ENCODE measurements around the gene CFAP221. TPM values are rescaled to one million over a fixed set of nuclear protein-coding genes. Genes with fewer than 3 reads are reported as not detected.

Gene CFAP221
- polyA plus RNA-seq, 2 donors: 0.08 TPM; not detected in 1

DNA sequence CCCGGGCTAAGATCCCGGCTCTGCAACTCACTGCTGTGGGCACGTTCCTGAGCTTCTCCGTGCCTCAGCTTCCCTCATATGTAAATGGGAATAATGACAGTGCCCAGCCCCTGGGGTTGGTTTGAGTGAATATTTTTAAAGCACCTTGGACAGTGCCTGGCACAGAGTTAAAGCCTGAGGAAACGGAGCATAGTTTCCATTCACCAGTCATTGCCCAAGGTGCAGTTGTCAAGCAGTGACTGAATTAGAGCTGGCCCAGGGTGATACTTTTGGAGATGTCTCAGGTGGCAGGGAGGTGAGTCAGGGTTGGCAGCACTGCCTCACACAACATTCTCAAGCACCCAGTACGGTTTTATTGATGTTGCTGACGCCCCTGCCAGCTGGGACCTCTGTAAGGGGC, 146.9 kb downstream of the CFAP221 start:
- H3K9me3 ChIP-seq (ENCODE audit: control insufficient read depth in 2 of 2, insufficient read depth in 1 of 2, low read depth in 1 of 2, low read length in 1 of 2): no peaks in the 10 kb centered on the region
- no peak overlapping the region for H3K4me3 ChIP-seq (ENCODE audit: low read depth in 1 of 2, low read length in 2 of 2)
- no peaks in the 10 kb centered on the region for H3K4me1 ChIP-seq (ENCODE audit: control insufficient read depth in 2 of 2, insufficient read depth in 2 of 2, low read length in 1 of 2)
- H3K36me3 ChIP-seq (ENCODE audit: control insufficient read depth in 2 of 2, insufficient read depth in 2 of 2, low read length in 1 of 2): peaks cover 0 to 4% of the 10 kb centered on the region in 2 donors
- H3K27me3 ChIP-seq (ENCODE audit: control insufficient read depth in 1 of 2, insufficient read depth in 2 of 2, low read length in 2 of 2): no peaks in the 10 kb centered on the region
- 68 to 69% methylated on average over 7 of the region's 7 CpGs for WGBS, 2 donors
- no peak overlapping the region for H3K27ac ChIP-seq (ENCODE audit: low read depth in 2 of 2, low read length in 1 of 2)

DNA sequence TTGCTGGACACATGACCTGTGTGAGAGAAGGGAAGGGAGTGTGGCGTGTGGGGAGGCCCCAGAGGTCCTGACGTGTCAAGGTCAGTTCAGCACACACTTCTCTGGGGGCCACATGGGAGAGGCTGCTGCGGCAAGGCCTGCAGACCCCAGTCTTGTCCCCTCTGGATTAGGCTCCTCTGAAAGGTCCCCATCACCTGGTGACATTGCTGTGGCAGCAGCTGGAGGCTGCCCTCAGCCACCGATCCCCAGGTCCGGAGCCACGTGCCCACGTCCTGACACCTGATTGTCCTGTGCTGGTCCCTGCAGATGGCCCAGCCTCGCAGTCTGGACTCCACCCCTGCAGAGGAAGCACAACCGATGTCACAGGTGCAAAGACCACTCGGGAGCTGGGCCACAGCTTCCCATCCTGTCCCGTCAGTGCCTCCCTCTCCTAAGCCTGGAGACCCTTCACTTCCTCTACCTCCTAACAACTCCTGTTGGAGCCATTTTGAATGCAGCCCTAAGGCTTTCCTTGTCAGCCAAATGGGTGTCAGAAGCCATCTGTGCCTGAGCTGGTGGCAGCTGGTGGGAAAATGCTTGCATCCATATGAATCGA, 147.5 kb downstream of the CFAP221 start:
- Histone ChIP-seq H3K4me3 (ENCODE audit: low read depth in 1 of 2, low read length in 2 of 2) (no peak overlapping the region), H3K36me3 (ENCODE audit: control insufficient read depth in 2 of 2, insufficient read depth in 2 of 2, low read length in 1 of 2) (peaks cover 0 to 4% of the 10 kb centered on the region in 2 donors), H3K4me1 (ENCODE audit: control insufficient read depth in 2 of 2, insufficient read depth in 2 of 2, low read length in 1 of 2) (no peaks in the 10 kb centered on the region), H3K27ac (ENCODE audit: low read depth in 2 of 2, low read length in 1 of 2) (no peak overlapping the region), H3K9me3 (ENCODE audit: control insufficient read depth in 2 of 2, insufficient read depth in 1 of 2, low read depth in 1 of 2, low read length in 1 of 2) (no peaks in the 10 kb centered on the region), H3K27me3 (ENCODE audit: control insufficient read depth in 1 of 2, insufficient read depth in 2 of 2, low read length in 2 of 2) (no peaks in the 10 kb centered on the region)
- WGBS, 2 donors: 82 to 86% methylated on average over 12 of the region's 12 CpGs

DNA sequence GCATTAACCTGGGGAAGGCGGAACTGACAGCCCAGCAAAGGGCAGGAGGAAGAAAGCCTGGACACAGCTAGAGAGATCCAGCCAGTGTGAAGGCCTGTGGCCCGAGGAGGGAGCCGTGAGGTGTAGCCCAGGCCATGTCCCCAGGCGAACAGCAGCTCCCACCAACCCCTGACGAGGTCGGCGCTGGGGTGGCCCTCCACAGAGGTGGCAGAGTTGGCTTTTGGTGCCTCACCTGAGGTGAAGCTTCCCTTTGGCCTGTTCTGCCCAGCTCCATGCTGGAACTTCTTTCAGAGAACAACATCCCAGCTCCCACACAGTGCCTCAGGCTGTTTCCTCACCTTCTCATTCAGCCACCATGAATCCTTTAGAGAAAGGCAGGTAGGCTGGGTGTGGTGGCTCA, 148.1 kb downstream of the CFAP221 start:
- WGBS, 2 donors: 92 to 97% methylated on average over 7 of the region's 7 CpGs
- H3K4me3 ChIP-seq (ENCODE audit: low read depth in 1 of 2, low read length in 2 of 2): no peak overlapping the region

DNA sequence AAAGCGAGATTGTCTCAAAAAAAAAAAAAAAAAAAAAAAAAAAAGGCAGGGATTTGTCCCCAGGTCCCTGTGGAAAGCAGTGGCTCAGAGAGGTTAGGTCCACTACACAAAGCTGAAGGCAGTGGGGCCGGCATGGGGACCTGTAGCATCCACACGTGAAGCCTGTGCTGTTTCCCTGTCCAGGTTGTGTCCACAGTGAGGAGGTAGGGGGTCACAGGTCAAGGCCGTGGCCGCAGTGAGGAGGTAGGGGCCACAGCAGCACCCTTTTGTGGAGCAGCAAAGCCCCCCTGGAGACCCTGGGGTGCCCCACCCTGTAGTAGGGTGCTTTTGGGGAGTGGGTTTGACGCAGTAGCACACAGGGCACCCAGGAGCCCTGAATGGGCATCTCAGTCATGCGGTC, 148.7 kb downstream of the CFAP221 start:
- Histone ChIP-seq H3K27ac (ENCODE audit: low read depth in 2 of 2, low read length in 1 of 2) (no peak overlapping the region), H3K4me1 (ENCODE audit: control insufficient read depth in 2 of 2, insufficient read depth in 2 of 2, low read length in 1 of 2) (no peaks in the 10 kb centered on the region), H3K27me3 (ENCODE audit: control insufficient read depth in 1 of 2, insufficient read depth in 2 of 2, low read length in 2 of 2) (no peaks in the 10 kb centered on the region), H3K36me3 (ENCODE audit: control insufficient read depth in 2 of 2, insufficient read depth in 2 of 2, low read length in 1 of 2) (peaks cover 0 to 4% of the 10 kb centered on the region in 2 donors), H3K4me3 (ENCODE audit: low read depth in 1 of 2, low read length in 2 of 2) (no peak overlapping the region), H3K9me3 (ENCODE audit: control insufficient read depth in 2 of 2, insufficient read depth in 1 of 2, low read depth in 1 of 2, low read length in 1 of 2) (no peaks in the 10 kb centered on the region)
- WGBS, 2 donors: 79 to 83% methylated on average over 7 of the region's 7 CpGs

More for the DNA sequence above, 148.1 kb downstream of the CFAP221 start:
- Histone ChIP-seq H3K4me1 (ENCODE audit: control insufficient read depth in 2 of 2, insufficient read depth in 2 of 2, low read length in 1 of 2) (no peaks in the 10 kb centered on the region), H3K27ac (ENCODE audit: low read depth in 2 of 2, low read length in 1 of 2) (no peak overlapping the region), H3K27me3 (ENCODE audit: control insufficient read depth in 1 of 2, insufficient read depth in 2 of 2, low read length in 2 of 2) (no peaks in the 10 kb centered on the region), H3K9me3 (ENCODE audit: control insufficient read depth in 2 of 2, insufficient read depth in 1 of 2, low read depth in 1 of 2, low read length in 1 of 2) (no peaks in the 10 kb centered on the region), H3K36me3 (ENCODE audit: control insufficient read depth in 2 of 2, insufficient read depth in 2 of 2, low read length in 1 of 2) (peaks cover 0 to 4% of the 10 kb centered on the region in 2 donors)

DNA sequence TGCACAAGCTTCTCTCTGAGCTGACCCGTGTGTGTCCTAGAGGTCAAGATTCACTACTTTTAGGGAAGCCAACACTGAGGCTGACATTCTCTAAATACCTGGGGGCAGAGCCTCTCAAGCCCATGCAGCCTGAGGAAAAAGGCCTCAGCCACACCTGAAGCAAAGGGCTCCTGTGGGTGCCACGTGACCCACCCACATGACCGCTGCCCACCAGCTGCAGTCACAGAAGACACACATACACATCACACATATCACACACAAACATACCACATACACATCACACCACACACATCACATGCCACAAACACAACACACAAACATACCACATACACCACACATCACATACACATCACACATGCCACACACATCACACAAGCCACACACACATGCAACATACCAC, 149.3 kb downstream of the CFAP221 start:
- WGBS, 2 donors: 77 to 82% methylated on average over 3 of the region's 3 CpGs

DNA sequence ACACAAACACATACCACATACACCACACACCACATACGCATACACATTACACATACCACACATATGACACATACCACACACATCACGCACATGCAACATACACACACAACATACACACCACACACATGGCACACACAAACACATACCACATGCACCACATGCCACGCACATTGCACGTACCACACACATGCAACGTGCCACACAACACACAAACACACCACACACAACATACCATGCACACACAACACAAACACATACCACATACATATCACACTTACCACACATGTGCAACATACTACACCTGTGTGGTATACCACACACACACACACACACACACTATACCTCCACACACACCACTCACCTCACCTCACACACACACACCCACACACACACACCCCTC, 149.7 kb downstream of the CFAP221 start:
- Histone ChIP-seq H3K4me1 (ENCODE audit: control insufficient read depth in 2 of 2, insufficient read depth in 2 of 2, low read length in 1 of 2) (no peaks in the 10 kb centered on the region), H3K27me3 (ENCODE audit: control insufficient read depth in 1 of 2, insufficient read depth in 2 of 2, low read length in 2 of 2) (no peaks in the 10 kb centered on the region), H3K36me3 (ENCODE audit: control insufficient read depth in 2 of 2, insufficient read depth in 2 of 2, low read length in 1 of 2) (no peaks in the 10 kb centered on the region), H3K4me3 (ENCODE audit: low read depth in 1 of 2, low read length in 2 of 2) (no peak overlapping the region), H3K9me3 (ENCODE audit: control insufficient read depth in 2 of 2, insufficient read depth in 1 of 2, low read depth in 1 of 2, low read length in 1 of 2) (no peaks in the 10 kb centered on the region), H3K27ac (ENCODE audit: low read depth in 2 of 2, low read length in 1 of 2) (no peak overlapping the region)
- WGBS, 2 donors: 89 to 96% methylated on average over 5 of the region's 5 CpGs

More for the DNA sequence above, 149.3 kb downstream of the CFAP221 start:
- H3K4me3 ChIP-seq (ENCODE audit: low read depth in 1 of 2, low read length in 2 of 2): no peak overlapping the region
- no peaks in the 10 kb centered on the region for H3K4me1 ChIP-seq (ENCODE audit: control insufficient read depth in 2 of 2, insufficient read depth in 2 of 2, low read length in 1 of 2)
- H3K27ac ChIP-seq (ENCODE audit: low read depth in 2 of 2, low read length in 1 of 2): no peak overlapping the region
- peaks cover 0 to 3% of the 10 kb centered on the region in 2 donors for H3K36me3 ChIP-seq (ENCODE audit: control insufficient read depth in 2 of 2, insufficient read depth in 2 of 2, low read length in 1 of 2)
- no peaks in the 10 kb centered on the region for H3K9me3 ChIP-seq (ENCODE audit: control insufficient read depth in 2 of 2, insufficient read depth in 1 of 2, low read depth in 1 of 2, low read length in 1 of 2)
- H3K27me3 ChIP-seq (ENCODE audit: control insufficient read depth in 1 of 2, insufficient read depth in 2 of 2, low read length in 2 of 2): no peaks in the 10 kb centered on the region

DNA sequence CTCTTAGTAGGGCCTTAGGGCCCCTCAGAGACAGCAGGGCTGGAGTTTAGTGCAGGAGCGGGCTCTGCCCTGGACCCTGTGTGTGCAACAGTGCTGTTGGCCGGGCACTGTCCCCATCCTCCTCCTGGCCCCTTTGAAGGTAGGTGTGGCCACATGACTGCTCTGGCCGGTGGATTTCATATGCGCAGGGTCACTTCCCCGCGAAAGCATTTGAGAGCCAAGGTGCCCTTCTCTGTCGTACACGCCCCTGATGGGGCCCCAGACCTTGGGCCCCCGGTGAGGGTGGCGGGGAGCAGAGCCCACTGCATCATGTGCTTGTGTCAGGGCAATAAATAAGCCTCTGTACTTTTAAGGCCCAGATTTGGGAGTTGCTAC, 150.2 kb downstream of the CFAP221 start:
- Histone ChIP-seq H3K27me3 (ENCODE audit: control insufficient read depth in 1 of 2, insufficient read depth in 2 of 2, low read length in 2 of 2) (no peaks in the 10 kb centered on the region), H3K36me3 (ENCODE audit: control insufficient read depth in 2 of 2, insufficient read depth in 2 of 2, low read length in 1 of 2) (no peaks in the 10 kb centered on the region), H3K4me1 (ENCODE audit: control insufficient read depth in 2 of 2, insufficient read depth in 2 of 2, low read length in 1 of 2) (no peaks in the 10 kb centered on the region), H3K27ac (ENCODE audit: low read depth in 2 of 2, low read length in 1 of 2) (no peak overlapping the region), H3K4me3 (ENCODE audit: low read depth in 1 of 2, low read length in 2 of 2) (no peak overlapping the region), H3K9me3 (ENCODE audit: control insufficient read depth in 2 of 2, insufficient read depth in 1 of 2, low read depth in 1 of 2, low read length in 1 of 2) (no peaks in the 10 kb centered on the region)
- 71 to 75% methylated on average over 10 of the region's 10 CpGs for WGBS, 2 donors

DNA sequence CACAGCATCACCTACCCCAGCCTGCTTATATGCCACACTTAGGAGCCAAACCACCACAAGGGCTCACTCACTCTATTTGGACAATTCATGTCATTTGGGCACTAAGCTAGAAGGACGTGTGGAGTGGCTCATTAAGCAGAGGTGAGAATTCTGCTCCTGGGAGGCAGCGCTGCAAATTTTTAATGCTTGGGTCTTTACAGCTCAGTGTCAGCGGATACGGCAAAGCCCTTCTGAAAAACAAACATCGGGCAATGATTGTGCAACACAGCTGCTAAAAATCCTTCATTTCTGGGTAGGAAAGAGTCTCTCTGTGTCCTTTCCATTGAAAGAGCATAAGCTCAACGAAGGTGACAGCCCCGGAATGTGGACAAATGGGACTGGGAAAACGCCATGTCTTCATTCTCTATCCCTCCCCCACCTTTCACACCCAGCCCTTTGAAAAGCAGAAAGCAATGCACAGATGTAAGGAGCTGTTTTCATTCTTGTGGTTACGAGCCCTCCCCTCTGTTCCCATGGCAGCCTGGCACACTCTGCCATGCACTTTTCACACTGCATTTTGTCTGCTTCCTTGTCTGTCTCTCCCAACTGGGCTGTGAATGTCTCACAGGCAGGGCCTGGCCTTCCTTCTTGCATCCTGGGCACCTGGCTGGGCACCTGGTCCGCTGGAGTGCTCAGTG, 150.7 kb downstream of the CFAP221 start:
- H3K27me3 ChIP-seq (ENCODE audit: control insufficient read depth in 1 of 2, insufficient read depth in 2 of 2, low read length in 2 of 2): no peaks in the 10 kb centered on the region
- H3K4me3 ChIP-seq (ENCODE audit: low read depth in 1 of 2, low read length in 2 of 2): no peak overlapping the region
- H3K36me3 ChIP-seq (ENCODE audit: control insufficient read depth in 2 of 2, insufficient read depth in 2 of 2, low read length in 1 of 2): no peaks in the 10 kb centered on the region
- H3K27ac ChIP-seq (ENCODE audit: low read depth in 2 of 2, low read length in 1 of 2): no peak overlapping the region
- H3K4me1 ChIP-seq (ENCODE audit: control insufficient read depth in 2 of 2, insufficient read depth in 2 of 2, low read length in 1 of 2): no peaks in the 10 kb centered on the region
- 22 to 26% methylated on average over 10 of the region's 10 CpGs for WGBS, 2 donors
- H3K9me3 ChIP-seq (ENCODE audit: control insufficient read depth in 2 of 2, insufficient read depth in 1 of 2, low read depth in 1 of 2, low read length in 1 of 2): no peaks in the 10 kb centered on the region

DNA sequence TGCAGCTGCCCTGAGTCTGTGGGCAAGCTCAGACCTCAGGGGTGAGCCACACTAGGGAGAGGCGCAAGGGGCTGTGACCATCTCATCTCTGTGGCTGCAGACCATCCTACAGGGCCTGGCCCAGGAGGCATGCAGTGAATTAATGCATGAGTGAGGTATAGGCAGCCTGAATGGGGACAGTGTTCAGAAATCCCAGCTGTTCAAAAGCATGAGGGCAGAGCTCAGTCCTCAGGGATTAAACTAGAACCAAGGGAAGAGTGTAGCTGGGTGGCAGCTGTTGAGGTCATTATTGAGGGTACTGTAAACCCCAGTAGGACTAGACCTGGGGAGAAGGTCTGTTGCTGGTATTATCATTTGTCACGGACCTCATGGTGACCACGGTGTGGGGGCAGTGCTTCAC, 151.8 kb downstream of the CFAP221 start:
- H3K36me3 ChIP-seq (ENCODE audit: control insufficient read depth in 2 of 2, insufficient read depth in 2 of 2, low read length in 1 of 2): no peaks in the 10 kb centered on the region
- 98% methylated on average over 3 of the region's 3 CpGs for WGBS, 2 donors
- no peaks in the 10 kb centered on the region for H3K4me1 ChIP-seq (ENCODE audit: control insufficient read depth in 2 of 2, insufficient read depth in 2 of 2, low read length in 1 of 2)
- no peaks in the 10 kb centered on the region for H3K27me3 ChIP-seq (ENCODE audit: control insufficient read depth in 1 of 2, insufficient read depth in 2 of 2, low read length in 2 of 2)
- H3K4me3 ChIP-seq (ENCODE audit: low read depth in 1 of 2, low read length in 2 of 2): no peak overlapping the region
- no peaks in the 10 kb centered on the region for H3K9me3 ChIP-seq (ENCODE audit: control insufficient read depth in 2 of 2, insufficient read depth in 1 of 2, low read depth in 1 of 2, low read length in 1 of 2)
- no peak overlapping the region for H3K27ac ChIP-seq (ENCODE audit: low read depth in 2 of 2, low read length in 1 of 2)

DNA sequence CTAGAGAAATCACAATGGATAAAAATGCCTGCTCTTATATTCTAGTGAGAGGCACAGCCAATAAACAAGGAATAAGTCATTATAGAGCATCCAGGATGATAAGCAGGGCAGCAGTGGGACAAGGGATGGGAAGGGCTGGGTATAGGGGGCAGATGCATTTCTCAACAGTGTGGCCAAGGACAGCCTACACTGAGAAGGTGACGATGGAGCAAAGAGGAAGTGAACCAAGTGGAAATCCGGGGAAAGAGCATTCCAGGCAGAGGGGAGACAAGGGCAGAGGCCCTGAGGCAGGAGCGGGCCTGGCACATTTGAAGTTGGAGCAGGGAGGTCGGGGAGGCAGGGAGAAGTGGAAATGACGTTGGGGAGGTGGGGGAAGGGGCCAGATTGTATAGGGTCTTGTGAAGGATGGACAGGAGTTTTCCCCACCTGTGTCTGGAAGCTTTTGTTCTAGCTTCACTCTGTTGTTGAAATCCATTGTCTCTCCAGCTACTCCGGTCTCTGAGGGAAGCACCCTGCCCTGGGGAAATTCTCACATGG, 152.3 kb downstream of the CFAP221 start:
- H3K27me3 ChIP-seq (ENCODE audit: control insufficient read depth in 1 of 2, insufficient read depth in 2 of 2, low read length in 2 of 2): no peaks in the 10 kb centered on the region
- no peaks in the 10 kb centered on the region for H3K36me3 ChIP-seq (ENCODE audit: control insufficient read depth in 2 of 2, insufficient read depth in 2 of 2, low read length in 1 of 2)
- no peak overlapping the region for H3K27ac ChIP-seq (ENCODE audit: low read depth in 2 of 2, low read length in 1 of 2)
- 71 to 85% methylated on average over 6 of the region's 6 CpGs for WGBS, 2 donors
- no peak overlapping the region for H3K4me3 ChIP-seq (ENCODE audit: low read depth in 1 of 2, low read length in 2 of 2)
- H3K9me3 ChIP-seq (ENCODE audit: control insufficient read depth in 2 of 2, insufficient read depth in 1 of 2, low read depth in 1 of 2, low read length in 1 of 2): no peaks in the 10 kb centered on the region
- H3K4me1 ChIP-seq (ENCODE audit: control insufficient read depth in 2 of 2, insufficient read depth in 2 of 2, low read length in 1 of 2): no peaks in the 10 kb centered on the region
